K562 (cell line): ENCODE measurements around the gene DAGLB. TPM values are rescaled to one million over a fixed set of nuclear protein-coding genes. Genes with fewer than 3 reads are reported as not detected.

ENCODE experiments used
- ARHGAP35 ChIP-seq: fragments of 450-650 bp; IDR thresholded peaks from 2 replicates; pipeline ENCODE4 v1.6.1; 2018; ENCODE audit not compliant: partially characterized antibody
- ATF7 ChIP-seq: fragments of 450-650 bp; IDR thresholded peaks from 2 replicates; pipeline ENCODE4 v1.7.1; 2014; ENCODE audit warnings: mild to moderate bottlenecking, moderate library complexity
- FOS ChIP-seq: IDR thresholded peaks from 3 replicates; pipeline ENCODE4 v1.6.1; 2011; ENCODE audit not compliant: insufficient read length; ENCODE audit errors: extremely low read depth
- HDAC2 ChIP-seq: fragments of 450-650 bp; IDR thresholded peaks from 2 replicates; pipeline ENCODE4 v1.6.1; 2016; ENCODE audit warnings: mild to moderate bottlenecking
- HMG20B ChIP-seq: fragments of 250-450 bp; sonication (Bioruptor Pico); IDR thresholded peaks from 2 replicates; pipeline ENCODE4 v1.5.0; 2021; ENCODE audit warnings: mild to moderate bottlenecking
- JUND ChIP-seq, 2 experiments: IDR thresholded peaks; 2 replicates in 1 of 2; 3 replicates in 1 of 2; pipeline ENCODE4 v1.6.1; 2011; ENCODE audit warnings: borderline replicate concordance in 2 of 2, low read depth in 2 of 2, low read length in 2 of 2, improper control_type of control experiment in 1 of 2, missing biosample characterization in 1 of 2, missing genetic modification characterization in 1 of 2, missing genetic modification reagents in 1 of 2
- NR2C1 ChIP-seq, 2 experiments: fragments of 450-650 bp; IDR thresholded peaks; 2 replicates each; pipeline ENCODE4 v1.6.1; 2017; ENCODE audit warnings: mild to moderate bottlenecking in 2 of 2, antibody characterized with exemption in 1 of 2, inconsistent platforms in 1 of 2, missing compliant biosample characterization in 1 of 2, missing genetic modification characterization in 1 of 2
- POLR2B ChIP-seq: fragments of 450-650 bp; IDR thresholded peaks from 2 replicates; pipeline ENCODE4 v1.6.1; 2018; ENCODE audit warnings: low read depth; ENCODE audit not compliant: partially characterized antibody
- POLR2H ChIP-seq: IDR thresholded peaks from 2 replicates; pipeline ENCODE4 v1.6.1; 2016; ENCODE audit warnings: missing genetic modification characterization, low read depth, mild to moderate bottlenecking, control low read depth, missing compliant biosample characterization, moderate library complexity
- POLR3G ChIP-seq: IDR thresholded peaks from 2 replicates; pipeline ENCODE4 v1.6.1; 2011; ENCODE audit not compliant: insufficient read length, insufficient replicate concordance; ENCODE audit errors: extremely low read depth
- TCF7 ChIP-seq: sonication (generic); IDR thresholded peaks from 2 replicates; pipeline ENCODE4 v1.6.1; 2016; ENCODE audit warnings: antibody characterized with exemption, borderline replicate concordance
- polyA plus RNA-seq, 8 experiments: library from polyadenylated mRNA; depleted of rRNA in 4 of 8; stranded (reverse) in 5 of 8; unstranded in 3 of 8; fragments of >200 nt; fragmentation: Nextera tagmentation in 2 of 8; fragmentation: Illumina TruSeq in 1 of 8; extraction: Ambion mirVana in 2 of 8; extraction: Trizol in 1 of 8; gene quantifications; 2 replicates each; pipeline versions ENCODE4 v1.2.1 to v1.2.3, GENCODE V29; 2011 to 2014; ENCODE audit warnings: inconsistent platforms in 1 of 8, missing spikeins in 1 of 8
- total RNA-seq, 7 experiments: library from RNA; depleted of rRNA in 6 of 7; stranded (reverse); fragments of >200 nt in 6 of 7; fragmentation: Illumina TruSeq in 2 of 7; extraction: Trizol in 2 of 7; gene quantifications; 2 replicates each; pipeline versions ENCODE4 v1.2.1 to v1.2.3, GENCODE V29; 2011 to 2021; ENCODE audit warnings: low replicate concordance in 1 of 7
- TF ChIP-seq, protein P1 (sequence below): sonication (generic); formaldehyde crosslinking; IDR thresholded peaks from 2 replicates; pipeline ENCODE4 v1.8.1; 2023; ENCODE audit warnings: mild to moderate bottlenecking, missing genetic modification reagents, moderate library complexity
- TF ChIP-seq, protein P2 (sequence below): fragments of 450-650 bp; IDR thresholded peaks from 2 replicates; pipeline ENCODE4 v1.6.1; 2017; ENCODE audit warnings: antibody characterized with exemption, mild to moderate bottlenecking
- TF ChIP-seq, protein P3 (sequence below): sonication (generic); formaldehyde crosslinking; IDR thresholded peaks from 2 replicates; pipeline ENCODE4 v1.8.0; 2022; ENCODE audit warnings: missing genetic modification reagents, mild to moderate bottlenecking, moderate library complexity, borderline replicate concordance

The DAGLB gene
- total and polyA plus RNA-seq, 9 of the 15 experiments (the other 6 are each of a cell fraction or from before 2014, with no cell fraction given), result 0.92 to 16.4 (median 9.3) TPM

DNA sequence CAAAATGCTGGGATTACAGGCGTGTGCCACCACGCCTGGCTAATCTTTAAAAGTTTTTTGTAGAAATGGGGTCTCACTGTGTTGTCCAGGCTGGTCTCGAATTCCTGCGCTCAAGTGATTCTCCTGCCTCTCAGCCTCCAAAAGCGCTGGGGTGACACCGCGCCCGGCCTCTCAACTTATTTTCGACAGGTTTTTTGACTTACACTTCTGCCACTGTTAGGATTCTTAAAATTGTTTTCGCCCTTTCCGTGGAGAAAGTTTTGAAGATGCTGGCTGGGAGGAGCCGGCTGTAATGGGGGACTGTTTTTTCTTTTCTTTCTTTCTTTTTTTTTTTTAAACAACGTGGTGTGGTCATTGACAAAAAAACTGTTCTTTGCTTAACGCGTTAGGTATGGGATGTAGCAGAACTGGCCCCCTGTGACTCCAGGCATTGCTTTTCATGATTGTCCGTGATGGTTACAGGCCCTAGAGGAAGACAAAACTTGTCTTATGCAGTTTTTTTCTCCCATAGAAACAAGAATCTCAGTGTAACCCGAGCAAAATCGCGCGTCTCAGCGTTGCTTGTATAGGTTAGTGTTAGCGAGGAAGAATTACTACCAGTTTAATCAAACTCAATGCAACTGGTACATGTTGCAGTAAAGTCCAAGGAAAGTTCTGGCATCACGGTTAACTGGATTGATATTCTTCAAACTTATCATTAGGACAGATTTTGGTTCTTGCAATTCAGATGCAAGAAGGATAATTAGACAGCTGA lies 72.2 kb downstream of the DAGLB start (continued):
- TF ChIP-seq, protein P1, sequence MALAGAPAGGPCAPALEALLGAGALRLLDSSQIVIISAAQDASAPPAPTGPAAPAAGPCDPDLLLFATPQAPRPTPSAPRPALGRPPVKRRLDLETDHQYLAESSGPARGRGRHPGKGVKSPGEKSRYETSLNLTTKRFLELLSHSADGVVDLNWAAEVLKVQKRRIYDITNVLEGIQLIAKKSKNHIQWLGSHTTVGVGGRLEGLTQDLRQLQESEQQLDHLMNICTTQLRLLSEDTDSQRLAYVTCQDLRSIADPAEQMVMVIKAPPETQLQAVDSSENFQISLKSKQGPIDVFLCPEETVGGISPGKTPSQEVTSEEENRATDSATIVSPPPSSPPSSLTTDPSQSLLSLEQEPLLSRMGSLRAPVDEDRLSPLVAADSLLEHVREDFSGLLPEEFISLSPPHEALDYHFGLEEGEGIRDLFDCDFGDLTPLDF (CRISPR knock-in tag), result no peak
- TF ChIP-seq ATF7 (no peak), POLR3G (no peak), ARHGAP35 (no peak), JUND (IDR thresholded peaks at IDR 0.05; ENCODE audit: borderline replicate concordance, low read depth, low read length) (no peak), JUND (tag; IDR thresholded peaks at IDR 0.05; ENCODE audit: borderline replicate concordance, low read depth, low read length) (no peak), POLR2H (tag) (no peak), NR2C1 (IDR thresholded peaks at IDR 0.05) (no peak), NR2C1 (tag; IDR thresholded peaks at IDR 0.05) (no peak), TCF7 (no peak), HMG20B (CRISPR knock-in tag) (no peak), POLR2B (no peak), FOS (no peak), HDAC2 (0 out of 2 replicates have a peak, but pooled peaks have one; percentile 50)
- TF ChIP-seq, protein P2, sequence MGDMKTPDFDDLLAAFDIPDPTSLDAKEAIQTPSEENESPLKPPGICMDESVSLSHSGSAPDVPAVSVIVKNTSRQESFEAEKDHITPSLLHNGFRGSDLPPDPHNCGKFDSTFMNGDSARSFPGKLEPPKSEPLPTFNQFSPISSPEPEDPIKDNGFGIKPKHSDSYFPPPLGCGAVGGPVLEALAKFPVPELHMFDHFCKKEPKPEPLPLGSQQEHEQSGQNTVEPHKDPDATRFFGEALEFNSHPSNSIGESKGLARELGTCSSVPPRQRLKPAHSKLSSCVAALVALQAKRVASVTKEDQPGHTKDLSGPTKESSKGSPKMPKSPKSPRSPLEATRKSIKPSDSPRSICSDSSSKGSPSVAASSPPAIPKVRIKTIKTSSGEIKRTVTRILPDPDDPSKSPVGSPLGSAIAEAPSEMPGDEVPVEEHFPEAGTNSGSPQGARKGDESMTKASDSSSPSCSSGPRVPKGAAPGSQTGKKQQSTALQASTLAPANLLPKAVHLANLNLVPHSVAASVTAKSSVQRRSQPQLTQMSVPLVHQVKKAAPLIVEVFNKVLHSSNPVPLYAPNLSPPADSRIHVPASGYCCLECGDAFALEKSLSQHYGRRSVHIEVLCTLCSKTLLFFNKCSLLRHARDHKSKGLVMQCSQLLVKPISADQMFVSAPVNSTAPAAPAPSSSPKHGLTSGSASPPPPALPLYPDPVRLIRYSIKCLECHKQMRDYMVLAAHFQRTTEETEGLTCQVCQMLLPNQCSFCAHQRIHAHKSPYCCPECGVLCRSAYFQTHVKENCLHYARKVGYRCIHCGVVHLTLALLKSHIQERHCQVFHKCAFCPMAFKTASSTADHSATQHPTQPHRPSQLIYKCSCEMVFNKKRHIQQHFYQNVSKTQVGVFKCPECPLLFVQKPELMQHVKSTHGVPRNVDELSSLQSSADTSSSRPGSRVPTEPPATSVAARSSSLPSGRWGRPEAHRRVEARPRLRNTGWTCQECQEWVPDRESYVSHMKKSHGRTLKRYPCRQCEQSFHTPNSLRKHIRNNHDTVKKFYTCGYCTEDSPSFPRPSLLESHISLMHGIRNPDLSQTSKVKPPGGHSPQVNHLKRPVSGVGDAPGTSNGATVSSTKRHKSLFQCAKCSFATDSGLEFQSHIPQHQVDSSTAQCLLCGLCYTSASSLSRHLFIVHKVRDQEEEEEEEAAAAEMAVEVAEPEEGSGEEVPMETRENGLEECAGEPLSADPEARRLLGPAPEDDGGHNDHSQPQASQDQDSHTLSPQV, result no peak
- TF ChIP-seq, protein P3, sequence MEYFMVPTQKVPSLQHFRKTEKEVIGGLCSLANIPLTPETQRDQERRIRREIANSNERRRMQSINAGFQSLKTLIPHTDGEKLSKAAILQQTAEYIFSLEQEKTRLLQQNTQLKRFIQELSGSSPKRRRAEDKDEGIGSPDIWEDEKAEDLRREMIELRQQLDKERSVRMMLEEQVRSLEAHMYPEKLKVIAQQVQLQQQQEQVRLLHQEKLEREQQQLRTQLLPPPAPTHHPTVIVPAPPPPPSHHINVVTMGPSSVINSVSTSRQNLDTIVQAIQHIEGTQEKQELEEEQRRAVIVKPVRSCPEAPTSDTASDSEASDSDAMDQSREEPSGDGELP (CRISPR knock-in tag), result 0 out of 2 replicates have a peak, but pooled peaks have one; percentile 21
